CD4-positive, alpha-beta T cell treated with Interleukin-6 for 4 hours (primary cell): ENCODE results near the gene SLC24A3.

ENCODE experiments used
- DNase-seq: peaks from one replicate; pipeline ENCODE4 v3.0.0-alpha.2; 2020; ENCODE audit warnings: mixed read lengths

The SLC24A3 gene

GRCh38 chr20:19431316-19431700 lies 218.9 kb downstream of the SLC24A3 start:
- no peak for DNase-seq

GRCh38 chr20:19431906-19432305 lies 219.5 kb downstream of the SLC24A3 start:
- DNase-seq: no peak

GRCh38 chr20:19433371-19434350 lies 221.2 kb downstream of the SLC24A3 start:
- DNase-seq: no peak

- DNase-seq: no peak
Observed at GRCh38 chr20:19435316-19435715, 222.9 kb downstream of the SLC24A3 start.

- DNase-seq: no peak
Observed at GRCh38 chr20:19435821-19436220, 223.4 kb downstream of the SLC24A3 start.

- no peak for DNase-seq
Observed at GRCh38 chr20:19438488-19438887, 226.0 kb downstream of the SLC24A3 start.

GRCh38 chr20:19440660-19441527 lies 228.5 kb downstream of the SLC24A3 start:
- no peak for DNase-seq

- no peak for DNase-seq
Observed at GRCh38 chr20:19446246-19446645, 233.8 kb downstream of the SLC24A3 start.

GRCh38 chr20:19448632-19449031 lies 236.2 kb downstream of the SLC24A3 start:
- no peak for DNase-seq

GRCh38 chr20:19449051-19449450 lies 236.6 kb downstream of the SLC24A3 start:
- DNase-seq: no peak

- DNase-seq: no peak
Observed at GRCh38 chr20:19451231-19451922, 238.9 kb downstream of the SLC24A3 start.

- DNase-seq: no peak
Observed at GRCh38 chr20:19451923-19452295, 239.5 kb downstream of the SLC24A3 start.

GRCh38 chr20:19453410-19453809 lies 241.0 kb downstream of the SLC24A3 start:
- no peak for DNase-seq

- DNase-seq: no peak
Observed at GRCh38 chr20:19453862-19454261, 241.4 kb downstream of the SLC24A3 start.

GRCh38 chr20:19456595-19457395 lies 244.4 kb downstream of the SLC24A3 start:
- DNase-seq: no peak

- no peak for DNase-seq
Observed at GRCh38 chr20:19457611-19458010, 245.2 kb downstream of the SLC24A3 start.

GRCh38 chr20:19460386-19460785 lies 247.9 kb downstream of the SLC24A3 start:
- no peak for DNase-seq

- DNase-seq: no peak
Observed at GRCh38 chr20:19462491-19462890, 250.0 kb downstream of the SLC24A3 start.

- DNase-seq: no peak
Observed at GRCh38 chr20:19463597-19463996, 251.2 kb downstream of the SLC24A3 start.

GRCh38 chr20:19465536-19465935 lies 253.1 kb downstream of the SLC24A3 start:
- DNase-seq: no peak

- DNase-seq: no peak
Observed at GRCh38 chr20:19466206-19466928, 253.9 kb downstream of the SLC24A3 start.
